Activated naive CD4-positive, alpha-beta T cell treated with anti-CD3 and anti-CD28 coated beads for 36 hours (primary cell): ENCODE data around the gene SH2D1A. TPM values are rescaled to one million over a fixed set of nuclear protein-coding genes. Genes with fewer than 3 reads are reported as not detected.

Source experiments
- CTCF ChIA-PET: fragments of 350-600 bp; sonication (Branson Sonifier 250); formaldehyde crosslinking; loops from one replicate; lab custom pipeline; 2021; ENCODE audit warnings: antibody characterized with exemption; lab: Charles Lee
- DNase-seq: peaks from one replicate; pipeline ENCODE4 v3.0.0-alpha.2; 2020
- H3K27ac Mint-ChIP-seq: one replicate; pipeline ENCODE4 v1.8.0; 2021; ENCODE audit warnings: mild to moderate bottlenecking, mixed read lengths
- H3K27me3 Mint-ChIP-seq: one replicate; pipeline ENCODE4 v1.8.0; 2021; ENCODE audit warnings: low read depth, mixed read lengths
- H3K36me3 Mint-ChIP-seq: one replicate; pipeline ENCODE4 v1.8.0; 2021; ENCODE audit warnings: low read depth, mixed read lengths
- H3K4me1 Mint-ChIP-seq: one replicate; pipeline ENCODE4 v1.8.0; 2021; ENCODE audit warnings: low read depth, mixed read lengths
- H3K4me3 Mint-ChIP-seq: one replicate; pipeline ENCODE4 v1.8.0; 2021; ENCODE audit warnings: mild to moderate bottlenecking, moderate library complexity, mixed read lengths
- H3K9me3 Mint-ChIP-seq: one replicate; pipeline ENCODE4 v1.8.0; 2021; ENCODE audit warnings: mixed read lengths
- intact Hi-C: fragments of 100-400 bp; cut with micrococcal nuclease; formaldehyde crosslinking; loops from one replicate; pipeline ENCODE4 v1.15.1; 2023
- total RNA-seq, 2 experiments: library from RNA; stranded (reverse); gene quantifications; one replicate each; pipeline ENCODE4 v1.2.3, GENCODE V29; 2021

Gene SH2D1A
- total RNA-seq, 2 experiments from 2014 or later = 17.0 to 17.2 TPM

DNA sequence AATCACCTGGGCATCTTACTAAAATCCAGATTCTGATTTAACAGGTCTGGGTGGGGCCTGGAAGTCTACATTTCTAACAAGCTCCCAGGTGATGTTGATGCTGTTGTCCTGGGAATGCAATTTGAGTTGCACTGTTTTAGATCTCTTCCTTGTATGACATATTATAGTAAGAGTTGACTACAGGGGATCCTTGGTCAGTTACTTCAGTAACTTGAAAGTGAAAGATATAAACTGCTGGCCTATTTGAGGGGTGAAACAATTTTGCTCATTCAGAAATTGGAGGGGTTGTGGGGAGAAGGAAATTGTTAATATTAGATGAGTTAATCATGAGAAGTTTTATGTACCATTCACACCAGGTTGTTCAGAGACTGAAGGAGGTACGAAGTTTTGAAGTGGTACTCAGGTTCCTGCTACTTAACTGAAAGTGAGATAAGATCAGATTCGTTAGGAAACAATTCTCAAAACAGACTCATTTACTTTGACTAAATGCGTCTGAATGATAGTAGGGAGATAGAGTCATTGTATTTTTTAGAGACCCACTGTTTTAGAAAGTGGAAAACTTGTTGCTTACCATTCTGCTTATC, 12.5 kb downstream of the SH2D1A start:
- Mint-ChIP-seq H3K36me3 (peaks cover 2% of the 10 kb centered on the region), H3K9me3 (no peaks in the 10 kb centered on the region), H3K27me3 (no peaks in the 10 kb centered on the region), H3K4me3 (peak overlapping the region; percentile 77), H3K27ac (peak overlapping the region; percentile 87), H3K4me1 (peaks cover 52% of the 10 kb centered on the region)
- intact Hi-C loops = loop anchor here (1.0 to 2.0 kb wide), 2 partner anchors 12 to 16 kb away; no protein-coding TSS in a partner anchor
- CTCF ChIA-PET = interaction anchor here (1.2 kb wide), 1 partner anchor 144 kb away, joined by 3 read pairs; no protein-coding TSS in a partner anchor
- no peak for DNase-seq

DNA sequence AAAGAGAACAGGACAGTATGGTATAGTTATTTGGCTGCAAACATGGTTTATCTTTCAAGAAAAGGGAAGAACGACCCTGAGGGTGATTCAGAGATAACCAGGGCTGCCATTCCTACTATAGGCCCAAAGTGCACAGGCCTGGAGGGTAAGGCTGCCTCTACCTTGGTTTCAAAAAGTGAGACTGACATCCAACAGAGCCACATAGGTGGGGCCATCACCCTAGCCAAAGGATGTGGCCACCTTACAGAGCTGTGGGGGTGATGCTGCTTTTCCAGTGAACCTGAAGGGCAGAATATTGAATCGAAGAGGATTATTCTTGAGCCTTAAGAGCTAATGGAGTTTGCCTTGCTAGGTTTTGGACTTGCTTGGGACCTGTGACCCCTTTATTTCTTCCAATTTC, 15.7 kb downstream of the SH2D1A start:
- H3K9me3 Mint-ChIP-seq = no peaks in the 10 kb centered on the region
- no peak overlapping the region for H3K4me3 Mint-ChIP-seq
- intact Hi-C loops = no loop called here
- H3K4me1 Mint-ChIP-seq = peaks cover 50% of the 10 kb centered on the region
- DNase-seq = no peak
- H3K27ac Mint-ChIP-seq = peak overlapping the region; percentile 18
- no peaks in the 10 kb centered on the region for H3K27me3 Mint-ChIP-seq
- H3K36me3 Mint-ChIP-seq = peaks cover 2% of the 10 kb centered on the region
- CTCF ChIA-PET = no interaction called here

DNA sequence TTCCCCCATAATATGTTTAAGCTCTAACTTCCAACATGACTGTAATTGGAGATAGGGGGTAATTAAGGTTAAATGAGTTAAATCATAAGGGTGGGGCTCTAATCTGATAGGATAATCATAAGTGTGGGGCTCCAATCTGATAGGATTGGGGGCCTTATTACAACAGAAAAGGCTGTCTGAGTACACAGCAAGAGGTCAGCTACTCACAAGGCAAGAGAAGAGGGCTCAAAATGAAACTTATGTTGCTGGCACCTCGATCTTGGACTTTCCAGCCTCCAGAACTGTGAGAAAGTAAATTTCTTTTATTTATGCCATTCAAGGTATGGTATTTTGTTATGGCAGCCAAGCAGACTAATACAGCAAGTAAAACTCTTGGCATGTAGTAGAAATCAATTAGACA, 16.4 kb downstream of the SH2D1A start:
- H3K4me3 Mint-ChIP-seq = no peak overlapping the region
- H3K4me1 Mint-ChIP-seq = peaks cover 50% of the 10 kb centered on the region
- no peaks in the 10 kb centered on the region for H3K27me3 Mint-ChIP-seq
- CTCF ChIA-PET = no interaction called here
- no peak for DNase-seq
- peaks cover 2% of the 10 kb centered on the region for H3K36me3 Mint-ChIP-seq
- no peaks in the 10 kb centered on the region for H3K9me3 Mint-ChIP-seq
- H3K27ac Mint-ChIP-seq = peak overlapping the region; percentile 64
- intact Hi-C loops = no loop called here

DNA sequence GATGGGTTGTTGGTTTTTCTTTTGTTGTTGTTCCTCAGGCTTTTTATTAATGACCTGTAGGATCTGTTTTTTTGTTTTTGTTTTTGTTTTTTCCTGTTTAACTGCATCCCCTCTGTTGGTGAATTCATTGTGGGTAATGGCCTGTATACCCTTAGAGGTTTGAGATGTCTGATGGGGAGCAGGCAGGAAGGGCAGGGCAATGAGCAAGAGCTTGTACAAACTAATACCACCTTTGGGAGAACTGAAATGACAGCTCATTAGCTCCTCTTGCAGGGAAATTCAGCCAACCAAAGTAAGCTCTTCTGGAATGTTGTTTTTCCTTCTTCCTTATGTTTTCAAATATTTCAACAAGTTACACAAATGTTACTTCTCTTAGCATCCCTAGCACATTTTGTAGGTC, 23.4 kb downstream of the SH2D1A start:
- intact Hi-C loops = no loop called here
- Mint-ChIP-seq H3K36me3 (no peaks in the 10 kb centered on the region), H3K27me3 (no peaks in the 10 kb centered on the region), H3K4me3 (no peak overlapping the region), H3K9me3 (no peaks in the 10 kb centered on the region), H3K4me1 (peaks cover 42% of the 10 kb centered on the region), H3K27ac (no peak overlapping the region)
- CTCF ChIA-PET = interaction anchor here (1.0 to 1.6 kb wide), 3 partner anchors 18 to 153 kb away, joined by 3 to 4 read pairs (median 3); no protein-coding TSS in a partner anchor
- DNase-seq = no peak

DNA sequence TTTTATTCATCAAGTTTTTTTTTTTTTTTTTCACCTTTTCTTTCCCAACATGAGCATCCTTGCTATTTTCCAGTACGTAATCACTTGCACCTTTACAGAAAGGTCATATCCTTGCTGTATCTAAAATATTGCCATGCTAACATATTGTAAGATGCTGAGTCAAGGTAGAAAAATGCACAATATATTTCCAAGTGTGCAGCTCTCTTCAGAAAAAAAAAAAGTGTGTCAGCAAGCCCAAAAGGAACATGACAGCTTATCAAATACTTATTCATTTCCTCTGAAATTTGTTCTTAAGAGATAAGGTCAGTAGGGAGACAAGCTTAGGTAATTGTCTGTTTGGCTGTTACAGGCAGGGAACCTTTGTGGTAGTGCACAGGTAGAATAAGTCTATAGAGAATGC, 27.0 kb downstream of the SH2D1A start:
- no peaks in the 10 kb centered on the region for H3K27me3 Mint-ChIP-seq
- no peaks in the 10 kb centered on the region for H3K9me3 Mint-ChIP-seq
- DNase-seq = no peak
- no peak overlapping the region for H3K4me3 Mint-ChIP-seq
- H3K4me1 Mint-ChIP-seq = peaks cover 30% of the 10 kb centered on the region
- H3K27ac Mint-ChIP-seq = no peak overlapping the region
- intact Hi-C loops = no loop called here
- CTCF ChIA-PET = interaction anchor here (0.9 kb wide), 1 partner anchor 26 kb away, joined by 6 read pairs; no protein-coding TSS in a partner anchor
- no peaks in the 10 kb centered on the region for H3K36me3 Mint-ChIP-seq

DNA sequence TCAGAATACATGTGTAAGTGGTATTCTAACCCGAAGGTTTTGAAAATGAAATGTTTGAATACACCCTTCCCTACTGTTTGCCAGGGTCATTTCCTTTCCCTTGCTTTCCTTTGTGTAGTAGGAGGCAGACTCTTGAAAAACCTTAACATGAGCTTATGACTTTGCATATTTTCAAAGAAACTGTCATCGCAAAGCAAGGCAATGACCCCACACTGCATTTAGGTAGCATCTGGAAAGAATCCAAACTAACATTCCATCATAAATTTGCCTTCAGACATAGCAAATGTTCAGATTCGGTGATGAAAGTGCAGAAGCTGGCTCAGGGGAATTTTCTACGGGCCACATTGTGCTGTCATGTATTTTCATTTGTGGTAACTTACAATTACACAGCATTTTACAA, 32.3 kb downstream of the SH2D1A start:
- no peaks in the 10 kb centered on the region for H3K9me3 Mint-ChIP-seq
- no peak overlapping the region for H3K4me3 Mint-ChIP-seq
- DNase-seq = no peak
- CTCF ChIA-PET = interaction anchor here (0.8 to 1.7 kb wide), 3 partner anchors 10 to 162 kb away, joined by 3 to 5 read pairs (median 4); partner anchors contain the start of gene SH2D1A
- H3K4me1 Mint-ChIP-seq = peaks cover 17% of the 10 kb centered on the region
- peaks cover 4% of the 10 kb centered on the region for H3K36me3 Mint-ChIP-seq
- H3K27ac Mint-ChIP-seq = no peak overlapping the region
- H3K27me3 Mint-ChIP-seq = no peaks in the 10 kb centered on the region
- intact Hi-C loops = no loop called here

DNA sequence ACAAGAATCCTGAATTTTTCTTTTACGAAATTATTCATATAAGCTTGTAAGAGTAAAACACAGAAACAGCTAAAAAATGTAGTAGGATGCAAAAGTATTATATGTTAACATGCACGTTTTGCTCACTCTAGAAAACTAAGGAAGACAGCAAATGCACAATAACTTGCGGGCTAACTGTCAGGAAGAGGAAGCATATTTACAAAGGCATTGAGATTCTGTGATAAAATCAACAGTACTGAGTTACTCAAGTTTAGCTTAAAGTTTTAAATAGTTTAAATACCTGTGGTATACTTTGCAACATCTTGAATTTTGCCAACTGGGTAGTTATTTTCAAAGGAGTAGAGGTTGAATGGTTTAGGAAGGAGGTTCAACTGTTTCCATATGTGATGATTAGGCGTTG, 37.0 kb downstream of the SH2D1A start:
- H3K36me3 Mint-ChIP-seq = peaks cover 8% of the 10 kb centered on the region
- no peaks in the 10 kb centered on the region for H3K27me3 Mint-ChIP-seq
- H3K9me3 Mint-ChIP-seq = no peaks in the 10 kb centered on the region
- CTCF ChIA-PET = interaction anchor here (1.0 kb wide), 1 partner anchor 23 kb away, joined by 3 read pairs; no protein-coding TSS in a partner anchor
- intact Hi-C loops = no loop called here
- H3K4me3 Mint-ChIP-seq = no peak overlapping the region
- DNase-seq = no peak
- peaks cover 19% of the 10 kb centered on the region for H3K4me1 Mint-ChIP-seq
- no peak overlapping the region for H3K27ac Mint-ChIP-seq

DNA sequence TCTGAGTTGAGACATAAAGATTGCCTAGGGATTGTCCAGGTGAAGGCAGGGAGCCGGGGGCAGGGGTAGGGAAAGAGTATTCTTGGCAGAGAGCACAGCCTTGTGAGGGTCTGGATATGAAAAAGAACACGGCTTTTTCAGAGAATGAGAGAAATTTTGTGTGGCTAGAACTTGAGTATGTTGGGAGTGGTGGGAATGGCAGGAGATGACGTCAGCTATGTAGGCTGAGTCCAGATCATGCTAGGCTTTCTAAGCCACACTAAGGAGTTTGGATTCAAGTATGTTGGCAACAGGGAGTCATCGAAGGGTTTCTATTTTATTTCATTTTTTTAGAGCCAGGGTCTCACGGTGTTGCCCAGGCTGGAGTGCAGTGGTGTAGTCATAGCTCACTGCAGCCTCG, 40.0 kb downstream of the SH2D1A start:
- Mint-ChIP-seq H3K27me3 (no peaks in the 10 kb centered on the region), H3K36me3 (peaks cover 4% of the 10 kb centered on the region), H3K4me1 (peaks cover 13% of the 10 kb centered on the region), H3K4me3 (no peak overlapping the region), H3K27ac (no peak overlapping the region), H3K9me3 (no peaks in the 10 kb centered on the region)
- no peak for DNase-seq
- CTCF ChIA-PET = interaction anchor here (1.3 to 2.6 kb wide), 2 partner anchors 20 to 163 kb away, joined by 3 to 8 read pairs; no protein-coding TSS in a partner anchor
- intact Hi-C loops = loop anchor here (5.0 kb wide), 2 partner anchors 299 to 424 kb away; partner anchors contain the start of gene STAG2

DNA sequence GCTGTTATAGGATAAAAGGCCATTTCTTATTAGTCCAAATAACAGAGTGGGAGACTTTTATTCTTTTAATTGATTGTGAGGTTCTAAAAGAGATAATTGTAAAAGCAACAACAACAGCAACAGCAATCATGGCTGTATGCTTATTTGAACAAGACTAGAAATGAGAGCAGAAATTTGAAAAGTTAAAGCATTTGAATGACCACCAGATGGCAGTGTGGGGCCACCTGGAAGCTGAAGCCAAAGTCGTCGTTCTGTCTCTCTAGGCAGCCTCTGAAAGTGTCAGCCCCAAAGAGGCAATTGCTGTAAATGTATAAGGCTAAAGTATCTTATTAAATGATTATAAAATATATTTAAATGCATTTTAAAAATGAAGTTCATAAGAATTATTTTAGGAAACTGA, 42.2 kb downstream of the SH2D1A start:
- peak; percentile 75 for DNase-seq
- Mint-ChIP-seq H3K27ac (no peak overlapping the region), H3K9me3 (no peaks in the 10 kb centered on the region), H3K27me3 (no peaks in the 10 kb centered on the region), H3K4me1 (peaks cover 13% of the 10 kb centered on the region), H3K4me3 (no peak overlapping the region), H3K36me3 (peaks cover 4% of the 10 kb centered on the region)
- CTCF ChIA-PET = interaction anchor here (1.1 to 2.0 kb wide), 6 partner anchors 10 to 293 kb away, joined by 3 to 6 read pairs (median 4); no protein-coding TSS in a partner anchor
- intact Hi-C loops = loop anchor here (1.0 to 5.0 kb wide), 5 partner anchors 18 to 742 kb away; partner anchors contain the start of gene STAG2

DNA sequence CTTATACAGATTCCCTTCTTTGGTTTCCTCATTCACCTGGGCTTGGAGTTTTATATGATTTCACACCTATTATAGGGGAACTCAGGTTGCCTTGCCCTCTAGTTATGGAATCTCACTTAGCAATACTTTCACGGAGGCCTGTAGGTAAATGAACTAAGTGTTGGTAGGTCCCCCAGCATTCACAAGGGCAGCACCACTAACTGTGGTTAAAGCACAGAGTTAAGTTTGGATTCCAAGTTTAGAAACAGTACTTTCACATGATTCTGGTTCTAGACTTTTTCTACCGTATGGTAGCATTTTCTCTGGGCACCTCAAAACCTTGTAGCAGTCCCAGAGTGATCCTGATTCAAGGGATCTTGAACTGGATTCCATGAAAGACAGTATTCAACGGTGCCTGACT, 46.4 kb downstream of the SH2D1A start:
- no peak overlapping the region for H3K27ac Mint-ChIP-seq
- intact Hi-C loops = loop anchor here (5.0 kb wide), 1 partner anchor 345 kb away; no protein-coding TSS in a partner anchor
- CTCF ChIA-PET = interaction anchor here (0.9 kb wide), 1 partner anchor 12 kb away, joined by 3 read pairs; no protein-coding TSS in a partner anchor

DNA sequence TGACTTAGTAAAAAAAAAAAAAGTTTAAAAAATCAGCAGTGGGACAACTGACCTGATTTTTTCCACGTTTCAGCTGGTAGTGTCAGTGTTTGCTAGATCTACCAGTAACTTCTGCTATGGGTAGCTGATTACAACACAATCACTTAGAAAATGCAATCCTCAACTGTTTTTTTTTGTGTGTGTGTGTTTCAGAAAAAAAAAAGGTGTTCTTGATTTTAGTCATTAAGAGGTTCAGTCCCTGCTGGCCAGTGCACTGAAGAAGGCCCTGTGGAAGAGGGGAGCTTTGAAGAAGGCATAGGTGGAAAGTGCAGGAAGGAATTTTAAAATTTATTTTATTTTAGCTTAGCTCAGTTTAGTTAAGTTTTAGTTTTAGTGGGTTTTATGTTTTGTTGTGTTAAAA, 46.9 kb downstream of the SH2D1A start:
- H3K36me3 Mint-ChIP-seq = no peaks in the 10 kb centered on the region
- H3K4me1 Mint-ChIP-seq = peaks cover 29% of the 10 kb centered on the region
- intact Hi-C loops = loop anchor here (5.0 kb wide), 1 partner anchor 344 kb away; no protein-coding TSS in a partner anchor
- H3K4me3 Mint-ChIP-seq = no peak overlapping the region
- H3K9me3 Mint-ChIP-seq = no peaks in the 10 kb centered on the region
- no peaks in the 10 kb centered on the region for H3K27me3 Mint-ChIP-seq
- no peak overlapping the region for H3K27ac Mint-ChIP-seq
- CTCF ChIA-PET = interaction anchor here (0.9 to 1.9 kb wide), 3 partner anchors 11 to 14 kb away, joined by 3 to 10 read pairs (median 3); no protein-coding TSS in a partner anchor
- DNase-seq = no peak

More for the DNA sequence above, 46.4 kb downstream of the SH2D1A start:
- Mint-ChIP-seq H3K27me3 (no peaks in the 10 kb centered on the region), H3K4me3 (no peak overlapping the region), H3K9me3 (no peaks in the 10 kb centered on the region), H3K36me3 (no peaks in the 10 kb centered on the region), H3K4me1 (peaks cover 32% of the 10 kb centered on the region)
- no peak for DNase-seq

DNA sequence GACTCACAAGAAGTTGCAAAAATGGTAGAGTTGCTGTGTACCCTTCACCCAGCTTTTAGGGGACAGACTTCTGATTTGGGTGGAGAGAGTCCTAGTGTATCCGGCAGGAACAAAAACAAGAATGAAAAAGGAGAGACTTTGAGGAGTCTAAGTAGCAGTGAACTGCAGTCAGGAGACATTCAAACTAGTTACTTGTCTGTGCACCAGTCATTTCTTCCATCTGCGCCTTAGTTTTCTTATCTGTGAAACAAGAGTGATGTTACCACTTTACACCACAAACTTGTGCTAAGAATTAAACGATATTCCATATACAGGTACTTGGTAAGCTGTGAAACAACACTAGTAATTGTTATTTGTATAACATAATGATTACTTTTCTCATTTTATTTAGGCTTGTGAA, 47.3 kb downstream of the SH2D1A start:
- H3K4me1 Mint-ChIP-seq = peaks cover 27% of the 10 kb centered on the region
- no peaks in the 10 kb centered on the region for H3K36me3 Mint-ChIP-seq
- H3K4me3 Mint-ChIP-seq = no peak overlapping the region
- intact Hi-C loops = loop anchor here (5.0 kb wide), 1 partner anchor 344 kb away; no protein-coding TSS in a partner anchor
- CTCF ChIA-PET = interaction anchor here (0.6 to 1.9 kb wide), 5 partner anchors 11 to 509 kb away, joined by 3 to 10 read pairs (median 3); no protein-coding TSS in a partner anchor
- no peak overlapping the region for H3K27ac Mint-ChIP-seq
- no peaks in the 10 kb centered on the region for H3K27me3 Mint-ChIP-seq
- no peak for DNase-seq
- no peaks in the 10 kb centered on the region for H3K9me3 Mint-ChIP-seq
